Upper lobe of left lung (tissue), 6 donors: ENCODE data around the gene KCNE4. TPM values are rescaled to one million over a fixed set of nuclear protein-coding genes. Genes with fewer than 3 reads are reported as not detected.
"Not testable (repeated sequence)": the region's sequence is repeated elsewhere in the genome, so short reads cannot be mapped to it uniquely, and the experiment has no call there.

Source experiments
- ATAC-seq, 2 donors: fragments of 200-7000 bp; cut with Tn5 transposase; one replicate each; pipeline ENCODE4 v1.9.1; 2022; ENCODE audit warnings: mild to moderate bottlenecking in 2 of 2, moderate library complexity in 2 of 2; ENCODE audit not compliant: low FRiP score in 2 of 2
- DNase-seq, 2 donors: peaks; one replicate each; pipeline ENCODE4 v3.0.0-alpha.2; 2019 to 2020
- H3K27ac ChIP-seq, 4 donors: fragments of 200-600 bp; sonication (generic); one replicate each; pipeline ENCODE4 v1.5.1; 2016 to 2019
- H3K27me3 ChIP-seq, 4 donors: fragments of 200-600 bp; sonication (generic); one replicate each; pipeline ENCODE4 v1.5.1; 2017 to 2019
- H3K36me3 ChIP-seq, 4 donors: fragments of 200-600 bp; sonication (generic); one replicate each; pipeline ENCODE4 v1.5.1; 2016 to 2019
- H3K4me1 ChIP-seq, 4 donors: fragments of 200-600 bp; sonication (generic); one replicate each; pipeline ENCODE4 v1.5.1; 2018 to 2019
- H3K4me3 ChIP-seq, 4 donors: fragments of 200-600 bp; sonication (generic); one replicate each; pipeline ENCODE4 v1.5.1; 2017 to 2019; ENCODE audit warnings: mild to moderate bottlenecking in 2 of 4, moderate library complexity in 1 of 4
- H3K9me3 ChIP-seq, 4 donors: fragments of 200-600 bp; sonication (generic); one replicate each; pipeline ENCODE4 v1.5.1; 2018 to 2019
- CTCF ChIP-seq, 6 experiments: fragments of 450-650 bp in 4 of 6; fragments of 200-600 bp in 2 of 6; sonication (generic) in 2 of 6; IDR thresholded peaks; one replicate each; pipeline ENCODE4 v1.5.1; 2016 to 2019; ENCODE audit warnings: antibody characterized with exemption in 6 of 6
- EP300 ChIP-seq, 4 donors: sonication (generic); formaldehyde crosslinking; IDR thresholded peaks; one replicate each; pipeline ENCODE4 v1.5.1; 2017; ENCODE audit warnings: antibody characterized with exemption in 4 of 4, control low read depth in 2 of 4
- POLR2A ChIP-seq, 4 donors: fragments of 450-650 bp; IDR thresholded peaks; one replicate each; pipeline ENCODE4 v1.5.1; 2016 to 2017; ENCODE audit warnings: antibody characterized with exemption in 4 of 4, mild to moderate bottlenecking in 2 of 4
- POLR2AphosphoS5 ChIP-seq, 2 donors: sonication (generic); formaldehyde crosslinking; IDR thresholded peaks; one replicate each; pipeline ENCODE4 v1.5.1; 2017; ENCODE audit warnings: antibody characterized with exemption in 2 of 2
- WGBS, 2 donors: methylation state at CpG; one replicate each; pipeline ENCODE4 v1.1.5; 2017 to 2018; 5-methylcytosine and 5-hydroxymethylcytosine counted together
- total RNA-seq, 6 donors: library from RNA; depleted of rRNA in 4 of 6; stranded (reverse); fragments of >200 nt in 4 of 6; gene quantifications; one replicate each; pipeline versions ENCODE4 v1.1.0 to v1.2.1, GENCODE V29; 2016 to 2021
- donor health status: DM: no; HTN: no; CAD: no; lungs with moderate emphysema.
- donor health status: DM: no; HTN: yes; CAD: no; lungs with severe emphysema.

KCNE4 gene
- total RNA-seq, 6 donors from 2014 or later, result 0.20 to 1.9 (median 0.89) TPM; not detected in 1

GRCh38 chr2:223078482-223078881 is 26.5 kb downstream of the KCNE4 start:
- Histone ChIP-seq H3K27me3 (no peaks in the 10 kb centered on the region), H3K4me1 (no peaks in the 10 kb centered on the region), H3K4me3 (no peak overlapping the region), H3K36me3 (no peaks in the 10 kb centered on the region), H3K9me3 (no peaks in the 10 kb centered on the region), H3K27ac (no peak overlapping the region)
- no peak for DNase-seq
- TF ChIP-seq EP300 (IDR thresholded peaks at IDR 0.05) (no peak), POLR2AphosphoS5 (IDR thresholded peaks at IDR 0.05) (no peak), CTCF (IDR thresholded peaks at IDR 0.05) (no peak), POLR2A (IDR thresholded peaks at IDR 0.05) (no peak)
- WGBS, 2 donors, result 81 to 97% methylated on average over 1 of the region's 1 CpG
- ATAC-seq, result no peak

GRCh38 chr2:223079378-223079777 is 27.4 kb downstream of the KCNE4 start:
- Histone ChIP-seq H3K4me1 (no peaks in the 10 kb centered on the region), H3K27ac (no peak overlapping the region), H3K4me3 (no peak overlapping the region), H3K36me3 (no peaks in the 10 kb centered on the region), H3K9me3 (no peaks in the 10 kb centered on the region), H3K27me3 (no peaks in the 10 kb centered on the region)
- 83 to 93% methylated on average over 2 of the region's 2 CpGs for WGBS, 2 donors
- DNase-seq (no peak), ATAC-seq (no peak)
- TF ChIP-seq POLR2A (IDR thresholded peaks at IDR 0.05) (no peak), CTCF (IDR thresholded peaks at IDR 0.05) (no peak), POLR2AphosphoS5 (IDR thresholded peaks at IDR 0.05) (no peak), EP300 (IDR thresholded peaks at IDR 0.05) (no peak)

- ATAC-seq, result no peak
- 72 to 87% methylated on average over 2 of the region's 2 CpGs for WGBS, 2 donors
- TF ChIP-seq POLR2AphosphoS5 (IDR thresholded peaks at IDR 0.05) (no peak), POLR2A (IDR thresholded peaks at IDR 0.05) (no peak), EP300 (IDR thresholded peaks at IDR 0.05) (no peak), CTCF (IDR thresholded peaks at IDR 0.05) (no peak)
- Histone ChIP-seq H3K4me1 (no peaks in the 10 kb centered on the region), H3K27ac (no peak overlapping the region), H3K27me3 (no peaks in the 10 kb centered on the region), H3K36me3 (no peaks in the 10 kb centered on the region), H3K4me3 (no peak overlapping the region), H3K9me3 (no peaks in the 10 kb centered on the region)
- no peak for DNase-seq
Observed at GRCh38 chr2:223079925-223080324, 27.9 kb downstream of the KCNE4 start.

GRCh38 chr2:223080790-223081360 is 28.9 kb downstream of the KCNE4 start:
- H3K27me3 ChIP-seq, ATAC-seq, H3K9me3 ChIP-seq, H3K4me3 ChIP-seq, H3K4me1 ChIP-seq, H3K36me3 ChIP-seq, DNase-seq, H3K27ac ChIP-seq: not testable (repeated sequence)
- 52 to 57% methylated on average over 3 of the region's 3 CpGs for WGBS, 2 donors

- WGBS, 2 donors, result 68 to 73% methylated on average over 3 of the region's 3 CpGs
- ATAC-seq (peak in 1 of 2 donors; percentile 34), DNase-seq (no peak)
- no peaks in the 10 kb centered on the region for H3K27me3 ChIP-seq
- H3K36me3 ChIP-seq, result no peaks in the 10 kb centered on the region
- H3K27ac ChIP-seq, result no peak overlapping the region
- H3K9me3 ChIP-seq, result no peaks in the 10 kb centered on the region
- H3K4me1 ChIP-seq, result no peaks in the 10 kb centered on the region
- TF ChIP-seq EP300 (IDR thresholded peaks at IDR 0.05), result no peak
- TF ChIP-seq CTCF (IDR thresholded peaks at IDR 0.05), result no peak
- no peak for TF ChIP-seq POLR2AphosphoS5 (IDR thresholded peaks at IDR 0.05)
- no peak for TF ChIP-seq POLR2A (IDR thresholded peaks at IDR 0.05)
- no peak overlapping the region for H3K4me3 ChIP-seq
Observed at GRCh38 chr2:223081789-223082188, 29.8 kb downstream of the KCNE4 start.
